GM21825 (cell line): Measurements from ENCODE around the gene DNAJC11.
"Not testable (repeated sequence)": the region's sequence is repeated elsewhere in the genome, so short reads cannot be mapped to it uniquely, and the experiment has no call there.

ENCODE experiments used
- ATAC-seq: cut with Tn5 transposase; IDR thresholded peaks from one replicate; pipeline ENCODE4 v1.9.1; 2021; ENCODE audit warnings: mild to moderate bottlenecking, moderate library complexity; ENCODE audit not compliant: unreplicated experiment

DNAJC11 gene

DNA sequence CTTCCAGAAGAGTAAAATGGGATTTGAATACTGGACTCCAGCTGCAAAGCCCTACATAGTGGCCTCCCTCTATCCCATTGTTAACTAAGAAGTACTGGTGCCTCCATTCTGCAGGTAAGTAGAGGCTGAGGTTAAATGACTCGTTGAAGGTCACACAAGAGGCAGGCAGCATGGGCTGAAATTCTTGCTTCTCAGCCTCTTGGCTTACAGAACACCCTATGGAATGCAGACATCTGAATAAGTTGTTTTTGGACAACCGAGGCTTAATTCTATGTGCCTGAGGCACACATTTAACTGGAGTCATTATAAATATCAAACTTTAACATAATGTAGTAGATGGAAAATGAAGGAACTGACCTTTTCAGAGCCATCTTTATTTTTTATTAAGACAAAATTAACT, 5.7 kb downstream of the DNAJC11 start:
- no peak for ATAC-seq

DNA sequence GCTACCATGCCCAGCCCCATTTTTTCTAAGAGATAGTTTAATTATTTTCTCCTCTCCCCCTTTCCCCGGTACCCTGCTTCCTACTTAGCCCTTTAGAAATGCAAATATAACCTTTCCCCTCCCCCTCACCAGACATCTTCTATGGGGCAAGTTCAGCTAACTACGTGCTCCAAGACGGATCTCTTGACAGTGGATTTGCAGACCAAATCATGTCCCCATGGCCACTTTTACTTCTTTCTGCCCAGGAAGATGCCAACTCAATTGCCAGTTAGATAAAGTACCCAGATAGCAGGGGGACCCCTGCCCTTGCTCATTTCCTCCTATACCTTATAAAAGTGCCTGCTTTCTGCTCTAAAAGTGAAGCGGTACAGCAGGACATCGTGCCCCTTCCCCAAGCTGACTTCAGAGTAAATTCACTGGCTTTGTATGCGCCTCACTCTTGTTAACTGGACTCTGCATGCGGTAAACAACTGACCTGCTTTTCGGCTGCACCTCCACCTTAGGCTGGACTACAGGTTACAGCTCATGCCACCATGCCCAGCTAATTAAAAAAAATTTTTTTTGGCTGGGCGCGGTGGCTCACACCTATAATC, 7.4 kb downstream of the DNAJC11 start:
- no peak for ATAC-seq

DNA sequence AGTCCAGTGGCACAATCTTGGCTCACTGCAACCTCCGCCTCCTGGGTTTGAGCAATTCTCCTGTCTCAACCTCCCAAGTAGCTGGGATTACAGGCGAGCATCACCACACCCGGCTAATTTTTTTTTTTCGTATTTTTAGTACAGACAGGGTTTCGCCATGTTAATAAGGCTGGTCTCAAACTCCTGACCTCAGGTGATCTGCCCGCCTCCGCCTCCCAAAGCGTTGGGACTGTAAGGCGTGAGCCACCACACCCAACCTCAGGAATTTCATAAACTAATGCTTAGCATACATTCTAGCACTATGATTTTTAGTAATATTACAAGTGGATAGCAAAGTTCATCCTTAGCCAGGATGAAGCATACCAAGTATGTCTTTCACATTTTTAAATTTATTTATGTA, 8.7 kb downstream of the DNAJC11 start:
- no peak for ATAC-seq

DNA sequence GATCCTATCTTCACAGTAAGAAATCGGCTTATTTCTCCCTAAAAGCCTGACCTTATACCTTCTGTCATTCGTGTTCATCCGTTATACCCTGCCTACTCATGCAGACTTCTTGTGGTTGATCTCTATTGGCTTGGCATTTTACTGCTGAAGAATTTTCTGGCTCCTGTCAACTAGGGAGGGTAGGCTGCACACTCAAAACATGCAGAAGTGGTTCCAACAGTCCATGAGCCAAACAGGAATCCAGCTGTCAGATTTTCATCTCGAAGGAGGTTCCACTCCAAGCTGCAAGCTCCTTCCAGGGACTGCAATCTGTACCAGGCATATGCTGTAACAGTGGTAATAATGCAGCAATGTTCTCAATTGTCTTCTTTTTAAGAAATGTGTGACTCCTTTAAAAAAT, 10.1 kb downstream of the DNAJC11 start:
- no peak for ATAC-seq

DNA sequence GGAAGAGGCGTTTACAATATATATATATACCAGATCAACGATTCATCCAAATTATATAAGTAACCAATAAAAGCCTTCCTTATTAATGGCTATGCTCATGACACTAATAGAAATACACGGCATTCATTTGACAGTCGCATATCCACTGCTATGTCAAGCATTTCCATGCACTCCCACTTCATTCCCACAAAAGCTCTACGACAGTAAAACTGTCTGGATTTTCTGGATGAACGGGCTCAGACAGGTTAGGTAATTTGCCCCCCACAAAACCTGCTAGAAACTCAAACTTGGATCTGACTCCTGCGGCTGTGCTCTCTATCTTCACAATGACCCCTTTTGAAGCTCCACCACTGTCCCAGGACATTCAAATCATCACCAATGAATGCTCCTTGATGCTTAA, 11.4 kb downstream of the DNAJC11 start:
- ATAC-seq: no peak

DNA sequence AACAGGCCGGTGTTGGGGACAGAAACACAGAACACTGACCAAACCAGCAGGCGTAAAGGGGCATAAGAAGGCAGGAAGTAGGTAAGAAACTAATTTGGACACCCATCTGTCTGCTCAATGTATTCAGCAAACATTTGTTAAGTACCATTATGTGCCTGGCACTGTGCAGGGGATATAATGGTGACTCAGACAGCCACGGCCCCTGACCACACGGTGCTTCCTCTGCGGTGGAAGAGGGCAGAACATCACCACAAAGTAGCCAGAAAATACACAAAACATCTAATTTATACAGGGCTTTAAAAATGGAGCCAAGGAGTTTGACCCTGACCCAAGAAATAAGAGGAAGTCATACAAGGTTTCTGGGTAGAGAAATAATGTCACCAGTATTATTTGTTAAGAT, 12.9 kb downstream of the DNAJC11 start:
- ATAC-seq: no peak

DNA sequence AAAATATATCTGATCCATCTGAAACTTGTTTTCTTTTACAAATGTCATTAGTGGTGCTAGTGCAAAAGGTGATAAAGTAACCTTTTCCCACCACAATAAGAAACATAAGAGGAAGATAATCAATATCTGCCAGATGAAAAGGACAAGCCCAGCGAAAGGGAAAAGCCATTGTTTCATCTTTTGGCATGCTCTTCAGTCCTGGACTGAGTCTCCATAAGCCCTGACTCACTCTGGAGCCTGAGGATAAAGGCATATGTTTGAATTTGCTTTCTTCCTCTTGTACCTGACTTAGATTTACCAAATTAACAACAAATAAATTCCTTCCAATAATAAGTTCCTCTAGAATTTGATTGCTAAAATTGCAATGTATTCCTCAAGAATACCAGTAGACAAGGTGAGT, 13.6 kb downstream of the DNAJC11 start:
- no peak for ATAC-seq

DNA sequence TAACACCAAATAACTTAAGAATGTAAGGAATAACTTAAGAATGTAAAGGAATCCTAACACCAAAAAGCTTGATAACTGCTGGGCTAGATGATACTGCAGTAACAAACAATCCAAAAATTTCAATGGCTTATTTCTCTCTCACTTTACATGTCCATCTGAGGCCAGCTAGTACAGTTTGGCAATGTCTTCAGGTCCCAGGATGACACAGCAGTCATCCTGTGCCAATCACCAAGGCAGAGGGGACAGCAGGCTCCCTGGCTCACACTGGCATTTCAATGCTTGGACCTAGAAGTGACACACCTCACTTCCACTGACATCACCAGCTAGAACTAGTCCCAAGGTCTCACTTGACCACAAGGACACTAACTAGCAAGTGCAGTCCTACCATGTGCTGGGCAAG, 15.3 kb downstream of the DNAJC11 start:
- ATAC-seq: no peak

DNA sequence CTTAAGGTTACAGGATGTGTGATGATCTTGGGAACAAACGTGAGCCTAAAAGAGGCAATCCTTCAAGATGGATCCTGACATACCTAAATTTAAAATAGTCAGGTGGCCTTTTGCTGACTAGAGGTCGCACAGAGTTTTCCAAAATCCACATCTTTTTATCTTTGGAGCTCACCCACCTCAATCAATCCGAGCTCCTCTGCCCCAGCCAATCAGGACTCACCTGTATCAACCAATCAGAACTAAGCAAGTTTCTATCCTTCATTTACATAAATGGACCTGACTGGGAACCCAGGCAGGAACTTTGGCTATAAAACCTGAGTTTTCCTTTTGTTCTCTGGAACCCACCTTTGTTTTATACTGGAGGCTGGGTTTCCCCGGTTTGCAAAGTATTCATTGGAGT, 16.2 kb downstream of the DNAJC11 start:
- ATAC-seq: no peak

DNA sequence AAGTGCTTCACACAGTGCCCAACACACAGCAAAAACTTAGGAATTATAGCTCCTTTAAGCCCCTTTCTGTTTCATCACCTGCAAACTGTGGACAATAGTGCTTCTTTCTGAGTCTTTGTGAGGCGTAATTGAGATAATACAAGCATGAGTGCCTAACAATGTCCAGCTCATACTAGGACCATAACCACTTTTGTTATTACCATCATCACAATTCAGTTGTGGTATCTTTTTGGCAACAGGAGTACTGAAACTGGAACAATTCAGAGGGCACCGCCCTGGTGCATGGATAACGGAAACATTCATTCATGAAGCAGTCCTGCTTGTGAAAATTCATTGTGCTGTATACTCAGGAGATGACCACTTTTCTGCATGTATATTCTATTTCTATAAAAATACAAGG, 18.2 kb downstream of the DNAJC11 start:
- ATAC-seq: no peak

DNA sequence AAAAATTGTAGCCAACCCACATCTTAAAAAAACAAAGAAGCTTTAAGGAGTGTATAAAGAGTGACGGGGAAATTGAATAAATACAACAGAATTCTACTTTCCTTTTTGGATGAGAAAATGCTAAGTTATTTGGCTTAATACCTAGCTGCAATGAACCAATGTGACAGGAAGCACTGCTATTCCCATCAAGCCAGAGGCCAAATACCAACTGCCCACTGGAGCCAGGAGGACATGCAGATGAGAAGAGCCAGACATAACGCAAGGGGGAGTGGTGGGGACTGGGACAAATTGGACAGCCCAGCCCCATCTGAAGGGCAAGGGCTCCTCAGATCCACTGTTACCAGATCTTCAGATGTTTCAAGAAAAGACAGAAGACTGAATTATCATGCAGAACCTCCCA, 25.7 kb downstream of the DNAJC11 start:
- ATAC-seq: no peak

DNA sequence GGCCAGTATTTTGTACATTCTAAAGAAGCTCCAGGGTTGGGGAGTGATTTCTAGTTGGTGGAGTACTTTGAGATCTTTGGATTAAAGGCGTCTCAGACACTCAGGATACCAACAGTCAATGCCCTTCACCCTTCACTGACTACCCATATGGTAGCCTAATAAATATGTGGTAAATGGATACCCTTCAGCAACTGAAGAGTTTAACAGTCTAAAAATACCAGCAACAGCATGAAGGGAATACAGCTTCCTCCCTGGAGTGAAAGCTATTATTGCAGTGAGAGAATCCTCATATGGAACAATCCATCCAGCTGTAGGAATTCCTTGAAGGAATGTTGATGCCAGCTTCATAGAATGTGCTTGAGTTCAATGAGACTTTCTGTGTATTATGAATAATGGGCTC, 26.8 kb downstream of the DNAJC11 start:
- ATAC-seq: no peak

DNA sequence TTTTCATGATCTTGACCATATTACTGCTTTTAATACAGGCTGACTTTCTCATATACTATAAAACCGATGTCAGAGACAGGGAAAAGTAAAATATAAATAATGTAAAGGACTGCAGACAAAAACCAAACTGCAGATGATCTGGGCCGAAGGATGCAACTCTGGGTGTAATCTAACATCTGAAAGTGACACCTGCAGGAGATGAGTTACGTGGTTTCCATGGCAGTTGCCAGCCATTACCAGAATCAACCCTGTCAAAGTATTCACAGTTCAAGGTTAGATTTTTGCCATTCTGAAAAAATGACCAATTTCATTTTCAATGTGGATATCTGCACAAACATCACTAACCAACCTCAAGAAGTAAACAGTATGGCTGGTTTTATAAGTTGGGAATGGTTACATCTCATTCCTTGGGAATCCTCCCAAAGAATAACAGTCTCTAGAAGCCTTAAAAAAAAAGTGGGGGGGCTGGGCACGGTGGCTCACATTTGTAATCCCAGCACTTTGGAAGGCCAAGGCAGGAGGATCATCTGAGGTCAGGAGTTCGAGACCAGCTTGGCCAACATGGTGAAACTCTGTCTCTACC, 27.7 kb downstream of the DNAJC11 start:
- no peak for ATAC-seq

DNA sequence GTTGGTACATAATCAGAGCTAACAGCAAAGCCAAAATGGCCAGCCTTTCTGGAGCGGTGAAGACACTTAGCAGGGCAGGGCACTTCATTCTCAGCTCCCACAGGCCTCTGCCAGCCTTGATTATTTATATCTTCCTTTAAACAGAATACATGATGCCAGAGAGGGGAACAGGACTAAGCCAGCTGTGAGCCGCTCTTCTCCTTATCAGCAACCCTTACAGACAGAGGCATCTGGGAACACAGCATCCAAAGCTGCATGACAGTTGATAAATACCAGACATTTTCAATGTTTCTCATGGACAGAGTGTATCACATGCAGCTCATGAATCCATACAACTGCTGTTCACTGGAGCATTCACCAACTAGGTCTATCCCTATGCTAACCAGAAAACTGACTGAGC, 29.1 kb downstream of the DNAJC11 start:
- ATAC-seq: no peak

DNA sequence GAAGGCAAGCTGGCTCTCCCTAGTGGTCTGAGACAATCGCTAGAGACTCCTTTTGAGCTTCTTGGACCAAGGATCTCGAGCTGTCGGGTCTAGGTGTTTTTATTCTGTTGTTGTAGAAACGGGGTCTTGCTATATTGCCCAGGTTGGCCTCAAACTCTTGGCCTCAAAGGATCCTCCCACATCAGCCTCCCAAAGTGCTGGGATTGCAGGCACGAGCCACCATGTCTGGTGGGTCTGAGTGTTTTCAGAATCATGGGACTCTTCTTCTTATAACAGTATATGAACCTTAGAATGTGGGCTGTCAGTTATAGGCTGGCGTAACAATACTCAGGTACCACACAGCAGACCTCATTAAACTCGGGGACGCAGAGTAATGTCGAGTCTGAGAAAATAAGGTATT, 33.1 kb downstream of the DNAJC11 start:
- ATAC-seq: no peak

DNA sequence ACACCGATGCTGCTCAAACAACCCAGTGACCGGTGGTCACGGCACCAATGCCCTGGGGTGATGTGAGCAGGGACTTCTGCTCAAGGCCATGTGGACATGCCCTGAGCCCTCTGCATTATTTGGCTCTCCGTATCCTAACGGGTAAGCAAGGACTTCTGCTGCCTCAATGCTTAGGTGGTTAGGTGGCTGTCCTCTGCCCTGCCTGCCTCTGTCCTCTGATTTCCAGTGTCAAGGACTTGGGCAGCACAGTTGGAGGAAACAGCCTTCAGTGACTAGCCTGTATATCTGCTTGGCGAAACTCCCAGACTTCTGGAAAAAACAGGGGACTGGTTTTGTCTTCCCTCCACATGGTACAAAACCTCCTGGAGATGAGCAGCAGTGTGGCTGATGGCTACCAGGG, 34.5 kb downstream of the DNAJC11 start:
- no peak for ATAC-seq

DNA sequence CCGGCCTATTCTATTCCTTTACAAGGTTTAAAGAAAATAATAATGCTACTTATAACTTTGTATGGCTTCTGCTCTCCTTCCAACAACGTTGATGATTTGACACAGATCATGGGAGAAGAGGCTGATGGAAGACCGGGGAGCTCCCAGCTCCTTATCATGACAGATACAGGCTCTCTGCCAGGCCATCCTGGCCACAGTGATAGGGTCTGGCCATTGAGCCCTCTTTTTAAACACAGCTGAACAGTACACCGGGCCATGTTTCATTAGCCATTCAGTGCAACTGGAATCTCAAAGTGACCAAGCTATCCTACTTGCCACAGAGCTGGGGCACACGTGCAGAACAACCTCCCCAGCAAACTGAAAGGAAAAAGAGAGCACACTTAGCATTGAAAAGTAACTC, 34.9 kb downstream of the DNAJC11 start:
- ATAC-seq: no peak

DNA sequence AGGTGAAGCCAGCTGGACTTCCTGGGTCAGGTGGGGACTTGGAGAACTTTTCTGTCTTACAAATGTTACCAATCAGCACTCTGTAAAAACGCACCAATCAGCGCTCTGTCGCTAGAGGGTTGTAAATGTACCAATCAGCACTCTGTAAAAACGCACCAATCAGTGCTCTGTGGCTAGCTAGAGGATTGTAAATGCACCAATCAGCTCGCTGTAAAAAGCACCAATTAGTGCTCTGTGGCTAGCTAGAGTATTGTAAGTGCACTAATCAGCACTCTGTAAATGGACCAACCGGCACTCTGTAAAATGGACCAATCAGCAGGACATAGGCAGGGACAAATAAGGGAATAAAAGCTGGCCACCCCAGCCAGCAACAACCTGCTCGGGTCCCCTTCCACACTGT, 39.1 kb downstream of the DNAJC11 start:
- ATAC-seq: not testable (repeated sequence)

DNA sequence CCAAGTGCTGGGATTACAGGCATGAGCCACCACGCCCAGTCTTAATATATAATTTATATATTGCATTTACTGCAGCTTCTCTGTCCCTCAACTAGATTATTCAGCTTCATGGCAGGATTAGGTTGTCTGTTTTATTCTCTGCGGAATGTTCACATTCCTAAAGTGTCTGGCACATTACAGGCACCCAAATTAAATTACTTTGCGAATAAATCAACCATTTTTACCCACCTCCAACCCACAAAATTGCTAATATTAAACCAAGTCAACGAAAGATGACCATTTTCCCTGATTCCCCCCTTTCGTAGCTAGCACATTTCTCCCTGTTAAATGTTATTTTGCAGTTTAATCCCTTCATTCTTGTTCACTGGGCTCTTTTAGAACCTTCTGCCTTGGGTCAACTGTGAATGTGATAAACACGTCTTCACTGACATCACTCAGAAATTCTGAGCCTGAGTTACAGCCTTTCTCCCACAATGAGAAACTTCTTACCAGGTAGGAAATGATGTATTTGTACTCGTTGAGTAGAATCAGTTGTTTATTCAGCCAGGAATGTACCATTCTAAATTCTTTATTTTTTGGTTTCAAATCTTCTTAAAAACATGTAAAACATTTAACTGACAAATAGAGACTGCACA, 41.1 kb downstream of the DNAJC11 start:
- no peak for ATAC-seq

DNA sequence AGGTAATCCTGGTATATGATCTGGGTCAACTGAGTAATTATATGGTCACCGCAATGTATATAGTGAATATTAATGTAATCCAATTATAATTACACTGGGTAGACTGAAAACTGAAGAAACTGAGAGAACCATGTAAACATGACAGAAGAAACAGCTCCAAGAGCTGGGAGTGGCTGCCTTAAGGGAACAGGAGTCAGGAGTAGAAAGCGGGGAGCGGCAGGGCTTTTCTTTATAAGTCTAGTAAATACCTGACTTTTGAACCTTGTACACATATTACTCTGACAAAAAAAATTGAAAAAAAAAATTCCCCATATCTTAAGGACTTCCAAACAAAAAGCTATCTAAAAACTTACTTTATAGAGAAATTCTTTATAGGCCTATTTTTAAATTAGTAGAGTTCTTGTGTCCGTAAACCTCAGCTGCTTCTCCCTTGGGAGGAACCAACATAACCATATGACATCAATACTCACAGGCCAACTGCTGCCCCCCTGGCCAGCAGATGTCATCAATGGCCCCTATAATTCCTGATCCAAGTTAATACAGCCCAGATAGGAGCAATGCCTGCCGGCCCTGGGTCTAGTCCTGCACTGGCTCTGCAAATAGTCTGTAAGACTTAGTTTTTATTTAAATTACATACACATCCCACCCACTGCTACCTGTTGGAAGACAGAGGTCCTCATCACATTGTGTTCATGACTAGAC, 43.1 kb downstream of the DNAJC11 start:
- no peak for ATAC-seq

DNA sequence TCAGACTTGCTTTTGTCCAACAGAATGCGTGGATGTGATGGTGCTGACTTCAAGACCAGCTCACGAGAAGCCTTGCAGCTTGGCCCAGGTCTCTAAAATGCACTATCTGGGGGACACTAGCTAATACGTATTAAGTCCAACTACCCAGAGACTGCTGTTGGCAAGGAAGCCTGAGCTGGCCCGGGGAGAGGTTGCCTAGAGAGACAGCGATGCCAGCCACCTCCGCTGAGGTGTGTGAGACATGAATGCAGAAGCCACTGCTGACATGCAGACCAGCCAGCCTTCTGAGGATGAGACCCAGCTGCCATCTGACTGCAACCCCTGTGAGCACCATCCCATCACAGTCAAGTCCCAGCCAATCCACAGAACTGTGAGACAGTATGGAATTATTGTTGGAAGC, 44.5 kb downstream of the DNAJC11 start:
- no peak for ATAC-seq
